Astrocyte of the cerebellum (primary cell): ENCODE measurements around the gene SPAG7.

Experiments used
- DNase-seq: peaks from one replicate; pipeline ENCODE4 v3.0.0-alpha.2; 2011; ENCODE audit warnings: low read depth
- H3K4me3 ChIP-seq: 2 replicates; pipeline ENCODE4 v1.5.1; 2011; ENCODE audit warnings: mild to moderate bottlenecking, low read depth, low read length, moderate library complexity
- CTCF ChIP-seq: IDR thresholded peaks from 2 replicates; pipeline ENCODE4 v1.5.1; 2012; ENCODE audit warnings: low read length, low read depth, moderate library complexity, mild to moderate bottlenecking; ENCODE audit errors: missing control alignments
- in situ Hi-C: cut with HindIII; loops from 2 replicates; pipeline ENCODE4 v1.10.0; 2017; ENCODE audit warnings: low sequenced_read_pairs

Gene SPAG7

GRCh38 chr17:4950746-4951204 lies 16.8 kb downstream of the SPAG7 start, which contains the start of gene ENO3:
TSS of gene ENO3 (plus strand) at chr17:4951119. CDS start at chr17:4951830, 711 bp downstream.
- in situ Hi-C loops = no loop called here
- no peak for TF ChIP-seq CTCF
- DNase-seq = no peak
- H3K4me3 ChIP-seq = peak within 1 kb of the TSS; percentile 20

DNA sequence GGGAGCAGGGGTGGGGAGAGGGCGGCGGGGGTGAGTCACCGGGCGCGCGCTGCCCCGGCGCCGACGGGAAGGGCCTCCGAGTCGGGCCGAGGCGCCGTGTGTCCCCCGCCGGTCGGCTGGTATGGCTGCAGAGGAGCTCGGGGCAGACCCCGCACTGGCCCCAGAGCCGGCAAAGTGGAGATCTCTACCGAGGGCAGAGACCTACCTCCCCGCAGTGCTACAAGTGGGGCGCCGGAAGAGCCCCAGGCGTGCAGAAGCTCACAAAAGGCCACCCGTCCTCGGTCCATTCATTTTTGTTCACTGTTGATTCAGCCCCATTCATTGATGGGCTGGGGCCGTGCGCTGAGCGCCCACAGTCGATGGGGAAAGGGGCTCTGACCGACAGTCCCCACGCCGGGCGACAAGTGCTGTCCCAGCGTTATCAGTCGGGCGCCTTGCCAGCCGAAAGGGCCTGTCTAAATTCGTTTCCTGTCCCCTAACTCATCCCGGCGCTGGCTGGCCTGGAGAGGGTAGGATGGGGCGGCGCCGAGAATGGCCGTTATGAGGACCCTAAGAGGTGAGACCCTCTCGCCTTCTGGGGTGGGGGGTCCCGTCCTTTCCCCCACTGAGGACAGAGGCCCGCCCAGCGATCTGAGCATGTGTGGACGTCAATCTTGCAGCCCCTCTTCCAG lies 17.4 kb downstream of the SPAG7 start:
- H3K4me3 ChIP-seq = peak overlapping the region; percentile 20
- no peak for TF ChIP-seq CTCF
- no peak for DNase-seq
- in situ Hi-C loops = no loop called here

GRCh38 chr17:4949321-4950074 lies 18.1 kb downstream of the SPAG7 start:
- in situ Hi-C loops = no loop called here
- no peak for TF ChIP-seq CTCF
- DNase-seq = no peak
- peak overlapping the region; percentile 97 for H3K4me3 ChIP-seq

- no peak for TF ChIP-seq CTCF
- peak; percentile 63 for DNase-seq
- peak overlapping the region; percentile 97 for H3K4me3 ChIP-seq
- in situ Hi-C loops = no loop called here
Observed at GRCh38 chr17:4948931-4949320, 18.7 kb downstream of the SPAG7 start.

GRCh38 chr17:4948166-4948930 lies 19.3 kb downstream of the SPAG7 start, which contains the start of gene PFN1:
TSS of gene PFN1 (minus strand) at chr17:4948530. CDS start at chr17:4948394, 136 bp downstream.
- no peak for TF ChIP-seq CTCF
- DNase-seq = peak; percentile 78
- in situ Hi-C loops = no loop called here
- peak within 1 kb of the TSS; percentile 97 for H3K4me3 ChIP-seq
